Left renal cortex interstitium (tissue), 4 donors: ENCODE results near the gene F8. TPM values are rescaled to one million over a fixed set of nuclear protein-coding genes. Genes with fewer than 3 reads are reported as not detected.

Experiments
- DNase-seq, 4 donors: peaks; one replicate each; pipeline ENCODE4 v3.0.0-alpha.2; 2013; ENCODE audit warnings: low read depth in 4 of 4, low spot score in 2 of 4, missing footprints in 1 of 4
- polyA plus RNA-seq, 4 donors: library from polyadenylated mRNA; unstranded; fragments of 120-200 nt; gene quantifications; one replicate each; pipeline ENCODE4 v1.2.1, GENCODE V29; 2013; ENCODE audit not compliant: insufficient read length in 4 of 4

The F8 gene
- polyA plus RNA-seq, 4 donors: 12.0 to 17.4 (median 13.3) TPM

DNA sequence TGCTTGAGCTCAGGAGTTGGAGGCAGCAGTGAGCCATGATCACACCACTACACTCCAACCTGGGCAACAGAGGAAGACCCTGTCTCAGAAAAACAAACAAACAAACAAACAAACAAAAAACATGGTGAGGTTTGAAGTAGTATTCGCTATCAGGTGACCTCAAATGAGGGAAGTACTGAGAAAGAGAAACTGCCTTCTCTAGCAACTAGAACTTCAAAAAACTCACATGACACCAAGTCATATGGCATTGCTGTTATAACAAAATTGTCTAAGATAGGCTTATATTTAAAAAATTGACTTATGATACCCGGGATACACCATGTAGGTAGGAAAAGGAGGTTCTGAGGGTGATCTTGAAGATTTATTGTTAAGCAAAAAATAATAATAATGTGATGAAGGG is 227.5 kb downstream of the F8 start:
- DNase-seq: no peak

DNA sequence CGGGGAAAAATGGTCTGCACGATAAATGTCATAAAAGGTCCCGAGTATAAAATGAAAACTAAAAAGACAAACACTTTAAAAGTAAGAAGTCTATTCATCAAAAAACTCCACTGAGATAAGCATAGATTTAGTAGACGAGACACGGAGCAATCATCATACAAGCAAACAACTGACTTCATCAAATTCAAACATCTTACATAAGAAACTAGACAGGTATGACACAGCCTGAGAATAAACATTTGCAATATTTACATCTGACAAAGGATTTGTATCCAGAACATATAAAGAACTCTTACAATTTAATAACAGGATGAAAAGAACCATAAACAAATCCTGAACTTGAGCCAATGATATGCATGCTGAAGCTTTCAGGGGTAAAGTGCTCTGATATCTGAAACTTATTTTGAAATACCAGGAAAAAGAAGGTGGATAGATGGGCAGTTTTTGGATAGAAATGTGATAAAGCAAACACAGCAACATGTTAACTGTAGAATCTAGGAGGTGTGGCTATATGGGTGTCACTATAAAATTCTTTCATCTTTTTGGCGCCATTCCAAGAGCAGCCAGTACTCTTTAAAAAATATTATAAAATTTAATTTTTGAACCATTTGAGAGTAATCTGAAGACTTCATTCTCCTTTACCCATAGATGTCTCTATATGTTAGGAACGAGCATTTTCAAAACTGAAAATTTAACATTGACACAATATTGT is 229.3 kb downstream of the F8 start:
- no peak for DNase-seq

DNA sequence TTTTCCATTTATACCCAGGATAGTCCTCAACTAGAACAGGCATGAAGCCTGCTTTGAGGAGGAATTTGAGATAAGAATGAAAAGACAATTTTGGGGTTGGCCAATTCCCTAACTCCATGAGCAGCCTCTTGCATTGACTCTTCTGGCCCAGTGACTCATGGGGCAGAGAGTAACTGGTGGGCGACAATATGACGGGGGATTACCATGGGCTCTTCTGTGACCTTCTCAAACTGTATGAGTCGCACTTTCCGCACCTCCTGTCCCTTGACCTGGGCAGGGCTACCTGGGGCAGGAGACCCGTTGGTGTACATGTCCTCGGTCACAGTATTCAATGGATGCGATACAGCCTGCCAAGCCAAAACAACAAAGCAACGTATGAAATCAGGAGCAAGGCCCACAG is 230.6 kb downstream of the F8 start:
- DNase-seq: no peak

DNA sequence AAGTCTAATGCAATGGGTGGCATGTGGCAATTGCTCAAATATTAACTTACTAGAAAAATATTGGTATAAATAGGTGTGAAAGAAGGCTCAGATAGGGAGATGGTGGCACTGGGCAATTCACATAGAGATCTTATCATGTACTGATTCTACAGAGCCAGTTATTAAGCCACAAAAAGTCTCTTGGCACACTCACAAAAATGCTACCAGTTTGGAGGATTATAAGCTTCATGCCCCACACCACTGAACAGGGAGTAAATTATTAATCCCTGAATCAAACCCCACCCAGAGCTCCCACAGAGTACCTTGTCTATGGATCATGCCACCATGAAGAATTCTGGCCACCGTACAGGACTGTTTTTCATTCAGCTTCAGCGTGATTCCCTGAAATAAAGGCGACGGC is 231.1 kb downstream of the F8 start:
- DNase-seq: no peak

Other genes with a start within 250 kb of the F8 start
- gene MPP1, start 217.2 kb downstream of the F8 start, polyA plus RNA-seq: 10 to 100 TPM; 28.4 to 38.3 (median 34.2) TPM
- gene SMIM9, start 188.1 kb downstream of the F8 start, polyA plus RNA-seq: not detected
- 10 to 100 TPM in 3 of 4 donors, 1 to 10 TPM in 1; 9.0 to 22.9 (median 17.4) TPM for gene F8A1, start 136.4 kb downstream of the F8 start, polyA plus RNA-seq
- 100 to 1,000 TPM in 3 of 4 donors, 10 to 100 TPM in 1; 98.1 to 135 (median 109) TPM for gene FUNDC2, start 4.1 kb upstream of the F8 start, polyA plus RNA-seq
- gene CMC4, start 48.4 kb upstream of the F8 start, polyA plus RNA-seq: 10 to 100 TPM in 1 of 4 donors, 1 to 10 TPM in 3; 7.2 to 10.0 (median 8.7) TPM
- 10 to 100 TPM; 18.5 to 26.7 (median 22.6) TPM for gene MTCP1, start 48.4 kb upstream of the F8 start, polyA plus RNA-seq
- 10 to 100 TPM; 25.1 to 30.5 (median 27.6) TPM for gene BRCC3, start 48.8 kb upstream of the F8 start, polyA plus RNA-seq
- 10 to 100 TPM; 66.7 to 89.2 (median 79.6) TPM for gene VBP1, start 193.7 kb upstream of the F8 start, polyA plus RNA-seq
- 1 to 10 TPM; 2.8 to 3.3 (median 3.1) TPM for gene RAB39B, start 241.8 kb upstream of the F8 start, polyA plus RNA-seq